Midbrain (tissue), 1 donor: ENCODE data around the gene C2orf92.
"Not testable (repeated sequence)": the region's sequence is repeated elsewhere in the genome, so short reads cannot be mapped to it uniquely, and the experiment has no call there.

Source experiments
- DNase-seq: peaks from one replicate; lab custom pipeline; 2025; lab: John Stamatoyannopoulos, UW

Gene C2orf92

DNA sequence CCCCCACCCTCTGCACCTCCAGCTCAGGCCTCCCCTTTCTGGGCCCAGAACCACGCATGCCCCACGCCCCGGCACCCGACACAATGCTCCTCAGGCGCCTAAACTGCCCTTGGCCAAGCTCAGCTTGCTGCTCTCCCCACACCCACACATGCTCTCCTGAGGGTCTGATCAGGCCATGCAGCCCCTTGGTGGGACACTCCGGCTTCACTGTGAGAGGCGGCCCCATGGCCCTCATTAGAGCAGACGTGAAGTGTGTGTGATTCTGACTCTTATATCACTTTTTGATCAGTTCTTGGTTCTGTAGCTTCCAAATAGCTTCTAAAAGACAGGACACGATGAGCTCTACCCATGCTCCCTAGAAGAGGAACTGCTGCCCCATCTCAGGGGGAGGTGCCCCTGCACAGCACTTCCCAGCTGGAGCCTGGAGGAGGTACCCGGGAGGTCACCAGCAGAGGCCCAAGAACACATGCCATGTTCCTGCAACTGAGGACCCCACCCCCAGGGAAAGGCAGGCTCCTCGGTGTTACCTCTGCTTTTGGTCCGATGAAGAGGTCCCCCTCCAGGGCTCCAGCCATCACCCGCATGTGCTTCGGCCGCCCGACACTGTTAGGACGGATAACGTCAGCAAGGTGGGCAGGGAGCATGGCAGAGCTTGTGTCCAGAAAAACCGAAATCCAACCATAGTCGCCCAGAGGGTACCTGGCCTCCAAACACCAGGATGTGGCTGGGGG, 9.3 kb upstream of the C2orf92 start:
- no peak for DNase-seq

- no peak for DNase-seq
These were observed 8.6 kb upstream of the C2orf92 start for GRCh38 chr2:97660775-97661389.

- DNase-seq: no peak
These were observed 7.6 kb upstream of the C2orf92 start for GRCh38 chr2:97661927-97662326.

GRCh38 chr2:97662386-97662894, 7.1 kb upstream of the C2orf92 start:
- no peak for DNase-seq

- DNase-seq: peak; percentile 71
These were observed 6.5 kb upstream of the C2orf92 start for GRCh38 chr2:97662895-97663625.

DNA sequence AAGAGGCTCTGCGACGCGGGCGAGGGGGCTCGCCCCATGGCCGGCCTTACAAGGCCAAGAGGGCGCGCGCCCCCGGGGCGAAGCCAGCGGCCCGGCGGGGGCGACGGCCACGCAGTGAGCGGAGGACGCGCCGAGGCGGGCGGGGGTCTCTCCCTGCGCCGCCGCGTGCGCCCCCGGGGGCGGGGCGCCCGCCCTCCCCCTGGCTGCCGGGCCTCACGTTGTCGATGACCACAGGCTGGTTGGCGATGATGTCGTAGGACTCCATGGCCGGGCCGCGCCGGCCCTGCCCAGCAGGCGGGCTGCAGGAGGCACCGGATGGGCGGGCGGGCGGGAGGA, 5.9 kb upstream of the C2orf92 start:
- DNase-seq: no peak

- peak; percentile 98 for DNase-seq
These were observed 5.4 kb upstream of the C2orf92 start, which contains the start of gene ACTR1B for GRCh38 chr2:97663962-97664635. TSS of gene ACTR1B (minus strand) at chr2:97664044. CDS start at chr2:97663890, 154 bp downstream.

- no peak for DNase-seq
These were observed 4.9 kb upstream of the C2orf92 start for GRCh38 chr2:97664636-97664970.

DNA sequence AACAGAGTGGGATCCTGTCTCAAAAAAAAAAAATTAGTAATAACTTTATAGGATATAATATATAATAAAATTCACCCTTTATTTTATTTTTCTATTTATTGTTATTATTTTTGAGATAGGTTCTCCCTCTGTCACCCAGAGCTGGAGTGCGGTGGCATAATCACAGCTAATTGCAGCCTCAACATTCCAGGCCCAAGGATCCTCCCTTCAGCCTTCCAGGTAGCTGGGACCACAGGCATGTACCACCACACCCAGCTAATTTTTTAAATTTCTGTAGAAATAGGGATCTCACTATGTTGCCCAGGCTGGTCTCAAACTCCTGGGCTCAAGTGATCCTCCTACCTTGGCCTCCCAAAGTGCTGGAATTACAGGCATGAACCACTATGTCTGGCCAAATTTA, 958 bp downstream of the C2orf92 start:
- no peak for DNase-seq

DNA sequence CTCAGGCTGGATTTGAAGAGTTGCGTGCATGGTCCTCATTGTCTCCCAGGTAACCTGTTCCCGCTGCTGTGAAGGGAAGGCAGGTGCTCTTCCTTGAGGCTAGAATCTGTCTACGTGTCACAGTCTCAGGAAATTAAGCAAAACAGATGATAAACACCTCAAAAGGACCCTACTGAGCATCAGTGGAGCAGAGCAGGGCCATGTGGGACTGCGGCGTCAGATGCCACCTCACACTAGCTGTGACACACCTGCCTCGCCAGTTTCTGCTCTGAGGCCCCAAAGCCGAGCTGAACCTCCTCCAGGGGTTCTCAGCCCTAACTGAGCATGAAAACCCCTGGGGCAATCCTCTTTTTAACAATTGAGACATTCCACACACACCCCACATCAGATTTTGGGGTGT, 2.0 kb downstream of the C2orf92 start:
- DNase-seq: no peak

- DNase-seq: not testable (repeated sequence)
These were observed 3.2 kb downstream of the C2orf92 start for GRCh38 chr2:97672606-97673140.

DNA sequence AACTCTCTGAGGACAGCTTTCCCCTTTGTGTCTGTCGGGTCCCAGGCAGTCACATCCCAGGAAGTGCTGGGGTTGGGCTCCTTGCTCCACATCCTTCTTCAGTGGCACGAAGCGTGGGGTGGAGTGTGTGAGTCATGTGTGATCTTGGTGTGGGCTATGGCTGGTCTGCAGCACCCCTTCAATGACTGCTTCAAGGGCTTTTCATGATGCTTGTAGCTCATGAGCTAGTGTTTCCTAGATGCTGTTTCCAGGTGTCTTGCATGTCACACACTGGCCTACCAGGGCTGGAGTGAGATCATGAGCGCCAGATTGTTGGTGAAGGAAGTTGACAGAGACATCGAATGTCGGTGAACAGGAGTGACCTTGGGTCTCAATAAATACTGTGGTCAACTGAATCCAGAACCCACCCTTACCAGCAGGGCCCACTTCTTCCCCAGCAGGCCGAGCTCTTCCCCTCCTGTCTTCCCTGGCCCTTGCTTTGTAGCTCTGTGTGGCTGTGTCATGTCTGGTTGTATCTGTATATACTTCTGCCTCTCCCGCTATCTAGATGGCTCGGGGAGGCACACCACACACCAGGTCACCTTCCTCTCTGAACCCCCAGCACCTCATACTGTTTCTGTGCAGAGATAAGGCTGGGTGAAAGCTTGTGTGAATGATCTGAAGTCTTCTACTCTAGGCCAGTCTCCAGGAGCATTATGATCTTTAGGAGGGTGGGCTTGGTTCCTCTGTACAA, 3.8 kb downstream of the C2orf92 start:
- no peak for DNase-seq

- DNase-seq: no peak
These were observed 4.4 kb downstream of the C2orf92 start for GRCh38 chr2:97673915-97674283.

DNA sequence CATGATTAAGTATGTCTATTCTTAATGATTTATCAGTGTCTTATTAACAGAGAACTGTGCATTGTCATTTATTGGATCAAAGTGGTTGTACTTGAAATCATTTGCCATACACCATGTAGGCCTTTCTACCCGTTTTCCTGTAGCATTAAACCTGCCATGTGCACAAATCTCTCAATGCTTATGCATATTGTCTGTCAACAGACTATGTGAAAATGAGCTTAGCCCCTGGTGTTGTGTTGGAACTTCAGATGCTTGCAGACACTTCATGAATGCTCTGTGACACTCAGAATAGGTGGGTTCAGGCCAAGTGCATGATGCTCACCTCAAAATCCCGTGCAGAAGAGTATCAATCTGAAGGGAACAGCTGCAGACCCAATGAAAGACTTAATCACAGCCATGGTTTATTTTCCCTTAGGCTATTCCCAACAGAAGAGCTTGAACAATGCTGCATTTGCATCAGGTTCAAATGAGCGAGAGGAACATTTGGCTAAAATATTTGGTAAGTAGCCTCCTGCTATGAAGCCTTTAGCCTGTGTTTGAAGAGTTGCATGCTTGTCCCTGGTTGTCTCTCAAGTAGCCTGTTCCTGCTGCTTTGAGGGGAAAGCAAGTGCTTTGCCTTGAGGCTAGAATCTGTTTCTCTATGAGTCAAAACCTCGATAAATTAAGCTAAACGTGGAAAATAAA, 6.1 kb downstream of the C2orf92 start:
- DNase-seq: no peak

DNA sequence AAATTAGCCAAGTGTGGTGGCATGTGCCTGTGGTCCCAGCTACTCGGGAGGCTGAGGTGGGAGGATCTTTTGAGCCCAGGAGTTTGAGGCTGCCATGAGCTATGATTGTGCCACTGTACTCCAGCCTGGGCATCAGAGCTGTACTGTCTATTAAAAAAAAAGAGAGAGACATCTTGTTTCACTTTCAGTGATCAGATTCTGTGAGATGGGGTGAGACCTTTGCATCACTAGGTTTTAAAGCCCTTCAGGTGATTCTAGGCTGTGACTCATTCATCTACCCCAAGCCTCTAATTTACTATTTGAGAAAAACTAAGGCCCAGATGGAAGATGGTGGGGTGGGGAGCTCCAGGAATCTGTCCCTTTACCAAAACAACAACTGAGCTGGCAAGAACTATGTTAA, 7.1 kb downstream of the C2orf92 start:
- no peak for DNase-seq

DNA sequence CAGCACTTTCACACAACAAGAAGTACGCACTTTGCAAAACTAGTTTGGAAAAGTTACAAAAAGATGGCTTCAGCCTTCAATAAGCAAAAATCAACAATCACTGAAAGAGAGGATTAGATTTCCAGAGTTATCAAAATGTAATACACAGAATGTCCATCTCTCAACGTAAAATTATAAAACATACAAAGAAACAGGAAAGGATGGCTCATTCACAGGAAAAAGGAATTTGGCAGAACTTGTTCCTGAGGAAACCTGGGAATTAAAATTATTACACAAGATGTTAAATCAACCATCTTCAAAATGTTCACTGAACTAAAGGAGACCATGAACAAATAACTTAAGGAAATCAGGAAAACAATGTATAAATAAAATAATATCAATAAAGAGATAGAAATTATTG, 8.0 kb downstream of the C2orf92 start:
- DNase-seq: no peak

DNA sequence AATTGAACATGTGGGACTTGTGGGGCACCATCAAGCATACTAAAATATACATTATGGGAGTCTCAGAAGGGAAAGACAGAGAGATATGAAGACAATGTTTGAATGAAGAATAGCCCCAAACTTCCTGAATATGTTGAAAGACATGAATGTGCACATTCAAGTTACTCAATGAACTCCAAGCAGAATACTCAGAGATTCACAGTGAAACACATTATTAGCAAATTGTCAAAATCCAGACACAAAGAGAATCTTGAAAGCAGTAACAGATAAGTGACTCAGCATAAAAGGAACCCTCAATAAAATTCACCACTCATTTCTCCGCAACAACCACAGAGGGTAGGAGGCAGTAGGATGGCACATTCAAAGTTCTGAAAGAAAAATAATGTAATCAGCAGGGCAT, 8.8 kb downstream of the C2orf92 start:
- DNase-seq: no peak

GRCh38 chr2:97687235-97687634, 17.7 kb downstream of the C2orf92 start:
- not testable (repeated sequence) for DNase-seq

DNA sequence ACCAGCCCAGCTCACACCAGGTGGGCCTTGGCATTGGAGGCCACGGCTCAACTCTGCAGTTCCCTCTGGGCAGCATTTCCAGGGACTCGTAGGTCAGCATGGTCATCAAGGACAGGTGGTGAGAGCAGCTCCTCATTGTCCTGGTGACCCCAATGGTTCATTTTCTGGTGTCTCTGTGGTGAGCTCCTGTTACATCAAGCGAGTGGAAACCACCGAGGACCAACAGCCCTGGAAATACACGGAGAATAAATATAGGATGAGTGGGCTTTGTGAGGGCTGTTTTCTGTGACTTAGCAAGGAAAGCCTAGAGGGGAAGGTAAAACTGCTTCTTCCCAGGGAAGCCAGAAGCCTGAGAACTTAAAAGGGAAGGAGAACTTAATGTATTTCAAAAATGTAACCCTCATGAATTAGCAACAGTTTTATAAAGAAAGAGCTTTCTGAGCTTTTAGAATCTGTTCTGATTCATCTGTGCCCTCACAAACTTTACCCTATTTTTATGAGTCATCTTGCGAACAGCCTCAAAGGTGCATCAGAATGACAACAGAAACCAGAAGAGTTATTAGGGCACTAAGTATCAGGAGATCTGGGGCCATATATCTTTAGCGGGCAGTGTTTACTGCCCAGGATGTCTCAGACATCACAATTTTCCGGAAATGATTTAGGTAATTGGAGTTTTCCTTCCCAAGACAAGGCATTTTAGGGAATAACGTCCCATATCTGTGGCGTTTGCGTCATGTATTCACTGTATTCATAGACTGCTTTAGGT, 18.7 kb downstream of the C2orf92 start:
- no peak for DNase-seq

- no peak for DNase-seq
These were observed 21.7 kb downstream of the C2orf92 start for GRCh38 chr2:97691166-97691565.
